Endothelial cell (in vitro differentiated cells): ENCODE data around the gene TMPRSS11D. TPM values are rescaled to one million over a fixed set of nuclear protein-coding genes. Genes with fewer than 3 reads are reported as not detected.

ENCODE experiments used
- DNase-seq: peaks from one replicate; pipeline ENCODE4 v3.0.0; 2021; ENCODE audit warnings: low spot score
- H3K27ac Mint-ChIP-seq: one replicate; pipeline ENCODE4 v1.8.0; 2021; ENCODE audit warnings: mixed read lengths, inconsistent platforms; ENCODE audit not compliant: unreplicated experiment
- H3K27me3 Mint-ChIP-seq: one replicate; pipeline ENCODE4 v1.8.0; 2021; ENCODE audit warnings: mild to moderate bottlenecking, moderate library complexity, mixed read lengths, inconsistent platforms; ENCODE audit not compliant: unreplicated experiment
- H3K36me3 Mint-ChIP-seq: one replicate; pipeline ENCODE4 v1.8.0; 2021; ENCODE audit warnings: mild to moderate bottlenecking, low read depth, mixed read lengths, inconsistent platforms; ENCODE audit not compliant: unreplicated experiment
- H3K4me1 Mint-ChIP-seq: one replicate; pipeline ENCODE4 v1.8.0; 2021; ENCODE audit warnings: mild to moderate bottlenecking, mixed read lengths, inconsistent platforms; ENCODE audit not compliant: unreplicated experiment
- H3K4me3 Mint-ChIP-seq: one replicate; pipeline ENCODE4 v1.8.0; 2021; ENCODE audit warnings: mild to moderate bottlenecking, mixed read lengths, inconsistent platforms; ENCODE audit not compliant: unreplicated experiment
- H3K9me3 Mint-ChIP-seq: one replicate; pipeline ENCODE4 v1.8.0; 2021; ENCODE audit warnings: mixed read lengths, inconsistent platforms; ENCODE audit not compliant: unreplicated experiment
- CTCF ChIP-seq: fragments of 200-600 bp; sonication (generic); IDR thresholded peaks from one replicate; pipeline ENCODE4 v1.5.0; 2021; ENCODE audit warnings: antibody characterized with exemption; ENCODE audit not compliant: unreplicated experiment
- total RNA-seq: library from RNA; stranded (reverse); fragmentation: NEBNext Ultra II Directional; extraction: Animal tissue kit (Norgen Biotek cat#: 25700); gene quantifications from one replicate; pipeline ENCODE4 v1.2.1, GENCODE V29; 2021; ENCODE audit not compliant: unreplicated experiment

The TMPRSS11D gene
- total RNA-seq, 1 donor from 2014 or later, result not detected

DNA sequence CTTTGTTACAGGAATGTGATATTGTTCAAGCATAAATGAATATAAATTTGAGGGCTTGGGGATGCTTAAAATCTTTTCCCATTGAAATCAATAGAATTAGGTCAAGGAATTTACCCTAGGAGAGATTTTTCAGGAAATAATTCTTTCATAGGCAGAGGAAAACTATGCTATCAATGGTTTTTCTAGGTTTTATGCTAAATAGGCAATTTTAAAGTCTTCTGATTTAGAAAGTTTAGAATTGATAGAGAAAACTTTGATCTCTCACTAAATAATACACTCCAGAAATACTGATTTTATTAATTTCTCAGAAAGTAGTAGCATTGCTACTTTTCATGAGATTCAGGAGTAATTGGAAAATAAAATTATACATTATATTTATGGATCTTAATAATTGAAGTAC lies 93.1 kb downstream of the TMPRSS11D start:
- no peak for TF ChIP-seq CTCF
- Mint-ChIP-seq H3K27ac (no peak overlapping the region), H3K36me3 (no peaks in the 10 kb centered on the region), H3K4me1 (peaks cover 2% of the 10 kb centered on the region), H3K27me3 (peaks cover 1% of the 10 kb centered on the region), H3K4me3 (no peak overlapping the region), H3K9me3 (no peaks in the 10 kb centered on the region)
- DNase-seq, result no peak

DNA sequence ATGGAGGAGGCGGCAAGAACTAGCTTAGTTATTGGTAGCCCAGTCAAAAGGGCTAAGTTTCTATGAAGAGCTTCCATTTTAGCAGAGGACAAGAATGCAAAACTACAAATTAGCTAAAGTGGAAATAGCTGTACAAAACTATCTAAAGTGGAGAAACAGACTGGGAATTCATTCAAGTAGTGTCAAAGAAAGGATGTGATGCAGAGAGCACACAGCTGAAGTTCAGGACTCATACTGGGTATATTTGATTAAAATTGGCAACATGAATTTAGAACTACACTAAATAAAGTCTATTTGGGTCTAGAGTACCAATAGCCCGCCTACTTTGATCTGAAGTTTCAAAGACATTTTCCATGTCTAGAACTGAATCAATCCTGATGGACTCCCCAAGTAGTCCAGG lies 96.5 kb downstream of the TMPRSS11D start:
- no peak for DNase-seq
- TF ChIP-seq CTCF, result no peak
- H3K4me1 Mint-ChIP-seq, result no peaks in the 10 kb centered on the region
- no peak overlapping the region for H3K4me3 Mint-ChIP-seq
- no peak overlapping the region for H3K27ac Mint-ChIP-seq
- no peaks in the 10 kb centered on the region for H3K36me3 Mint-ChIP-seq
- H3K9me3 Mint-ChIP-seq, result no peaks in the 10 kb centered on the region
- peaks cover 2% of the 10 kb centered on the region for H3K27me3 Mint-ChIP-seq

DNA sequence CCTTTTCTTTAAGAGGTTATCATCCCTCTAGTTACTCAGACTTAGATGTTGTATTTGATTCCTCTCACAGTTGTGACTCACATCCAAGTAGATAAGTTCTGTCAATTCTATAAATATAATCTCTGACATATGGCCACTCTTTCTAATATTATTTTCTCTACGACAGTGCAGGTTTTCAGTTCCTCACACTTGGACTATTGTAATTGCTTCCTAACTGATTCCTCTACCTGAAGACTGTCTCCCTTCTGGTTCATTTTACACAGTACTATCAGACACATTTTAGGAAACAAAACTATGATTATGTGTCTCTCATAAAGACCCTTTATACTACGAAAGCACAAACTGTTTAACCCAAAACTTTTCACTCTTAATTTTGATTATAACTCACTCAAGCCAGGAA lies 98.3 kb downstream of the TMPRSS11D start:
- Mint-ChIP-seq H3K27ac (no peak overlapping the region), H3K4me3 (no peak overlapping the region)
- no peak for TF ChIP-seq CTCF

GRCh38 chr4:67779631-67780030 lies 104.2 kb downstream of the TMPRSS11D start:
- H3K9me3 Mint-ChIP-seq, result no peaks in the 10 kb centered on the region
- no peak overlapping the region for H3K4me3 Mint-ChIP-seq
- peak overlapping the region; percentile 11 for H3K27ac Mint-ChIP-seq
- no peaks in the 10 kb centered on the region for H3K36me3 Mint-ChIP-seq
- H3K4me1 Mint-ChIP-seq, result peaks cover 16% of the 10 kb centered on the region
- peaks cover 2% of the 10 kb centered on the region for H3K27me3 Mint-ChIP-seq
- TF ChIP-seq CTCF, result no peak
- DNase-seq, result no peak

More for the DNA sequence above, 98.3 kb downstream of the TMPRSS11D start:
- peaks cover 4% of the 10 kb centered on the region for H3K4me1 Mint-ChIP-seq
- peaks cover 2% of the 10 kb centered on the region for H3K27me3 Mint-ChIP-seq
- no peak for DNase-seq
- no peaks in the 10 kb centered on the region for H3K9me3 Mint-ChIP-seq
- H3K36me3 Mint-ChIP-seq, result no peaks in the 10 kb centered on the region

GRCh38 chr4:67776746-67777145 lies 107.1 kb downstream of the TMPRSS11D start:
- Mint-ChIP-seq H3K4me3 (no peak overlapping the region), H3K27ac (no peak overlapping the region), H3K36me3 (no peaks in the 10 kb centered on the region), H3K9me3 (no peaks in the 10 kb centered on the region), H3K4me1 (peaks cover 16% of the 10 kb centered on the region), H3K27me3 (no peaks in the 10 kb centered on the region)
- no peak for TF ChIP-seq CTCF
- no peak for DNase-seq

Other genes starting within 250 kb of the TMPRSS11D start
- gene UBA6, start 182.8 kb downstream of the TMPRSS11D start, total RNA-seq, result 79.5 TPM
- not detected for gene GNRHR, start 129.6 kb downstream of the TMPRSS11D start, total RNA-seq
- gene TMPRSS11A, start 79.5 kb upstream of the TMPRSS11D start, total RNA-seq, result not detected
- not detected for gene TMPRSS11F, start 245.9 kb upstream of the TMPRSS11D start, total RNA-seq